ENCODE results near the gene FOXB1. TPM values are rescaled to one million over a fixed set of nuclear protein-coding genes. Genes with fewer than 3 reads are reported as not detected.

FOXB1 gene
- polyA plus RNA-seq, 3 donors, result not detected

DNA sequence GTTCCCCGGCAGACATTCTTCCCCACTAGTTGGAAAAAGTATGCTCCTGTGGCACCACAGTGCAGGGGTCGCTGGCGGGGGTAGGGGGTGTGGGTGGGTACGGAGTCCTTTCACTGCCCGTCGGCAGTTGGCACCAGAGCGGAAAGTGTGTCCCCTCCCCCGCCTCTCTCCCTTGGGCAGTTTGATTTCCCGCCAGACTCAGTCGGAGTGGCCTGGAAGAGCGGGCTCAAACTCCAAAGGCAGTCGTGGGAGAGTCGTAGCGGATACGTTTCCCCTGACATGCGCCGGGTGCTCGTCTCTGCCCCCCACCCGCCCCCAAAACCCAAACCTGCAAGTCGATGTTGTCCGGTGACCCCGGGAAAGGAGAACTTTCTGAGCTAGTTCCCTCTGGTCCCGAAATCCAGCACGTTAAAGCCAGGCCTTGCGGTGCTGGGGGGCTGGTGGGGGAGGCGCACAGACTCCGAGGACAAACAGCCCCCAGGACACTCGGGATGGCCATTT lies 4.4 kb upstream of the FOXB1 start:
- TF ChIP-seq, protein P1, sequence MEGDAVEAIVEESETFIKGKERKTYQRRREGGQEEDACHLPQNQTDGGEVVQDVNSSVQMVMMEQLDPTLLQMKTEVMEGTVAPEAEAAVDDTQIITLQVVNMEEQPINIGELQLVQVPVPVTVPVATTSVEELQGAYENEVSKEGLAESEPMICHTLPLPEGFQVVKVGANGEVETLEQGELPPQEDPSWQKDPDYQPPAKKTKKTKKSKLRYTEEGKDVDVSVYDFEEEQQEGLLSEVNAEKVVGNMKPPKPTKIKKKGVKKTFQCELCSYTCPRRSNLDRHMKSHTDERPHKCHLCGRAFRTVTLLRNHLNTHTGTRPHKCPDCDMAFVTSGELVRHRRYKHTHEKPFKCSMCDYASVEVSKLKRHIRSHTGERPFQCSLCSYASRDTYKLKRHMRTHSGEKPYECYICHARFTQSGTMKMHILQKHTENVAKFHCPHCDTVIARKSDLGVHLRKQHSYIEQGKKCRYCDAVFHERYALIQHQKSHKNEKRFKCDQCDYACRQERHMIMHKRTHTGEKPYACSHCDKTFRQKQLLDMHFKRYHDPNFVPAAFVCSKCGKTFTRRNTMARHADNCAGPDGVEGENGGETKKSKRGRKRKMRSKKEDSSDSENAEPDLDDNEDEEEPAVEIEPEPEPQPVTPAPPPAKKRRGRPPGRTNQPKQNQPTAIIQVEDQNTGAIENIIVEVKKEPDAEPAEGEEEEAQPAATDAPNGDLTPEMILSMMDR (IDR thresholded peaks at IDR 0.05), result no peak
- H3K27ac Mint-ChIP-seq, result no peak overlapping the region
- Histone ChIP-seq H3K27ac (ENCODE audit: low read depth in 1 of 2, low read length in 2 of 2) (no peak overlapping the region), H4K20me1 (ENCODE audit: insufficient read depth, low read length) (no peaks in the 10 kb centered on the region), H2AFZ (ENCODE audit: insufficient read depth, low read depth, low read length, poor library complexity, severe bottlenecking) (no peak overlapping the region), H3K4me1 (ENCODE audit: control insufficient read depth in 1 of 2, insufficient read depth in 2 of 2, low read length in 2 of 2) (peaks cover 3 to 10% of the 10 kb centered on the region in 2 donors), H3K4me2 (replicated peaks; ENCODE audit: extremely low read depth, low read length, poor library complexity, severe bottlenecking) (no peak overlapping the region), H3K36me3 (replicated peaks in 1 of 2; ENCODE audit: control insufficient read depth in 1 of 2, insufficient read depth in 2 of 2, low read length in 2 of 2) (no peaks in the 10 kb centered on the region), H3K27me3 (ENCODE audit: control insufficient read depth in 2 of 2, insufficient read depth in 2 of 2, low read length in 2 of 2) (peaks cover 94 to 99% of the 10 kb centered on the region in 2 donors), H3K9ac (ENCODE audit: insufficient read depth, low read length, poor library complexity, severe bottlenecking) (no peak overlapping the region), H3K79me2 (ENCODE audit: insufficient read depth, low read length) (no peaks in the 10 kb centered on the region), H3K4me3 (replicated peaks in 1 of 3; ENCODE audit: low read depth in 2 of 3, low read length in 3 of 3) (no peak overlapping the region), H3K9me3 (replicated peaks in 1 of 2; ENCODE audit: control insufficient read depth in 1 of 2, insufficient read depth in 1 of 2, low read length in 2 of 2) (peaks cover 0 to 48% of the 10 kb centered on the region in 2 donors)
- H3K4me1 Mint-ChIP-seq, result peaks cover 20% of the 10 kb centered on the region
- H3K9me3 Mint-ChIP-seq, result peaks cover 0 to 35% (median 12%) of the 10 kb centered on the region in 7 donors
- DNase-seq, result no peak
- intact Hi-C loops (cut with micrococcal nuclease), result no loop called here
- H3K36me3 Mint-ChIP-seq, result peaks cover 0 to 9% of the 10 kb centered on the region in 2 donors
- WGBS (ENCODE audit: insufficient coverage), result 4% methylated on average over 18 of the region's 28 CpGs
- peaks cover 97 to 100% (median 97%) of the 10 kb centered on the region in 3 donors for H3K27me3 Mint-ChIP-seq (ENCODE audit: low read depth in 3 of 3)
- H3K4me3 Mint-ChIP-seq, result peak overlapping the region in 1 of 2 donors; percentile 78

DNA sequence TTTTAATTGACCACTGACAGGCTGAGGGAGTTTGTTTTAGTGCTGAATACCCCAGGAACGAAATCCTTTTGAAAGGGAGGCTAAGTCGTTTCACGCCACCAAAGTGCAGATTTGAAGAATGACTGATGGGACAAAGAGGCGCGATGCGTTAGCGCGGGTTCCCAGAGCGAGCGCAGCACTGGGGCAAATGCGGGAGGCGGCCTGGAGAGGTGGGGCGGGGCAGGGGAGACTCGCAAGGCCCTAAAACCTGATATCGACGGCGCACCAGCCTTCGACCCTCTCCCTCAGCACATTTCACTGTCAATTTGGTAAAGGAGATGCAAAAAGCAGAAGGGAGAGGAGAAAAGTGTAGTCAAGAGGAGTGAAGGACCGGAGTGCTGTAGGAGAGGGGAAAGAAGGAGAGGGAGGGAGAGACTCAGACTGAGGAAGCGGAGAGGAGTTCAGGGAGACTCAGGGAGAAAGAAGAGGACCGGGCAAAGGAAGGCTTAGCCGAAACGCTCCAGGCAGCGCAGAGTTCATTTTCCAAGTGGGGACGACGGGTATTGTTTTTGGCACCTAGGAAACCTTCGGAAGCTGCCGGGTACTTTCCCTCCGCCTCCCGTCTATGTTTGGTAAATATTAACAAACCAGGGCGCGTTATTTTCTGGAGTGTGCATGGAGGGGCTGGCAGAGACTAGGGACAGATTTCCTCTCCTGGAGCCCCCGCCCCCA lies 3.8 kb upstream of the FOXB1 start:
- H3K27ac Mint-ChIP-seq, result no peak overlapping the region
- intact Hi-C loops (cut with micrococcal nuclease), result no loop called here
- peaks cover 0 to 54% of the 10 kb centered on the region in 2 donors for H3K9me3 ChIP-seq (replicated peaks in 1 of 2; ENCODE audit: control insufficient read depth in 1 of 2, insufficient read depth in 1 of 2, low read length in 2 of 2)

More for the DNA sequence above, 3.8 kb upstream of the FOXB1 start:
- Histone ChIP-seq H3K36me3 (replicated peaks in 1 of 2; ENCODE audit: control insufficient read depth in 1 of 2, insufficient read depth in 2 of 2, low read length in 2 of 2) (no peaks in the 10 kb centered on the region), H3K4me1 (ENCODE audit: control insufficient read depth in 1 of 2, insufficient read depth in 2 of 2, low read length in 2 of 2) (peaks cover 5 to 16% of the 10 kb centered on the region in 2 donors), H3K4me2 (replicated peaks; ENCODE audit: extremely low read depth, low read length, poor library complexity, severe bottlenecking) (no peak overlapping the region), H3K27me3 (ENCODE audit: control insufficient read depth in 2 of 2, insufficient read depth in 2 of 2, low read length in 2 of 2) (peaks cover 93 to 99% of the 10 kb centered on the region in 2 donors), H3K9ac (ENCODE audit: insufficient read depth, low read length, poor library complexity, severe bottlenecking) (no peak overlapping the region), H4K20me1 (ENCODE audit: insufficient read depth, low read length) (no peaks in the 10 kb centered on the region), H2AFZ (ENCODE audit: insufficient read depth, low read depth, low read length, poor library complexity, severe bottlenecking) (no peak overlapping the region), H3K4me3 (replicated peaks in 1 of 3; ENCODE audit: low read depth in 2 of 3, low read length in 3 of 3) (no peak overlapping the region), H3K79me2 (ENCODE audit: insufficient read depth, low read length) (no peaks in the 10 kb centered on the region), H3K27ac (ENCODE audit: low read depth in 1 of 2, low read length in 2 of 2) (no peak overlapping the region)
- no peak for DNase-seq
- Mint-ChIP-seq H3K9me3 (peaks cover 0 to 37% (median 12%) of the 10 kb centered on the region in 7 donors), H3K4me1 (peaks cover 22% of the 10 kb centered on the region), H3K27me3 (ENCODE audit: low read depth in 3 of 3) (peaks cover 97 to 100% (median 97%) of the 10 kb centered on the region in 3 donors), H3K4me3 (peak overlapping the region in 1 of 2 donors; percentile 78), H3K36me3 (peaks cover 0 to 12% of the 10 kb centered on the region in 2 donors)
- WGBS (ENCODE audit: insufficient coverage), result 9% methylated on average over 20 of the region's 33 CpGs
- TF ChIP-seq, protein P1 (IDR thresholded peaks at IDR 0.05), result no peak

Data from CD14-positive monocyte (primary cell).